Subcutaneous abdominal adipose tissue (tissue), 5 donors: ENCODE results near the gene RASAL1.

Source experiments
- H3K27ac ChIP-seq: one replicate; pipeline ENCODE4 v1.7.0; 2013; ENCODE audit warnings: low read depth, mild to moderate bottlenecking, inconsistent platforms, low read length, moderate library complexity
- H3K27me3 ChIP-seq, 5 donors: one replicate each; pipeline ENCODE4 v1.7.0; 2013; ENCODE audit warnings: low read length in 5 of 5, inconsistent platforms in 1 of 5; ENCODE audit not compliant: control insufficient read depth in 5 of 5, insufficient read depth in 4 of 5
- H3K36me3 ChIP-seq, 5 donors: one replicate each; pipeline ENCODE4 v1.7.0; 2013; ENCODE audit warnings: low read length in 5 of 5; ENCODE audit not compliant: control insufficient read depth in 5 of 5, insufficient read depth in 5 of 5
- H3K4me1 ChIP-seq, 5 donors: one replicate each; pipeline ENCODE4 v1.7.0; 2013; ENCODE audit warnings: low read length in 5 of 5, mild to moderate bottlenecking in 3 of 5, moderate library complexity in 1 of 5; ENCODE audit not compliant: control insufficient read depth in 5 of 5, insufficient read depth in 5 of 5
- H3K4me3 ChIP-seq, 5 donors: one replicate each; pipeline ENCODE4 v1.7.0; 2013; ENCODE audit warnings: low read length in 5 of 5, low read depth in 1 of 5
- H3K9ac ChIP-seq, 5 donors: one replicate each; pipeline ENCODE4 v1.7.0; 2013; ENCODE audit warnings: low read length in 5 of 5, mild to moderate bottlenecking in 4 of 5, moderate library complexity in 3 of 5
- H3K9me3 ChIP-seq, 5 donors: one replicate each; pipeline ENCODE4 v1.7.0; 2013; ENCODE audit warnings: low read length in 5 of 5; ENCODE audit not compliant: control insufficient read depth in 5 of 5
- donor health status: healthy.
- donor health status: healthy.
- donor health status: healthy.
- donor health status: healthy.
- donor health status: healthy.

RASAL1 gene

GRCh38 chr12:113109872-113110599, 25.5 kb downstream of the RASAL1 start:
- H3K9ac ChIP-seq: no peak overlapping the region
- peaks cover 0 to 21% (median 8%) of the 10 kb centered on the region in 5 donors for H3K27me3 ChIP-seq
- no peak overlapping the region for H3K4me3 ChIP-seq
- H3K36me3 ChIP-seq: no peaks in the 10 kb centered on the region
- H3K27ac ChIP-seq: no peak overlapping the region
- H3K9me3 ChIP-seq: no peaks in the 10 kb centered on the region
- no peaks in the 10 kb centered on the region for H3K4me1 ChIP-seq

- Histone ChIP-seq H3K9me3 (no peaks in the 10 kb centered on the region), H3K27ac (no peak overlapping the region), H3K4me1 (no peaks in the 10 kb centered on the region), H3K36me3 (no peaks in the 10 kb centered on the region), H3K9ac (no peak overlapping the region), H3K4me3 (no peak overlapping the region), H3K27me3 (peaks cover 0 to 19% (median 5%) of the 10 kb centered on the region in 5 donors)
Measured at GRCh38 chr12:113109360-113109759, 26.2 kb downstream of the RASAL1 start.

- no peak overlapping the region for H3K27ac ChIP-seq
- no peak overlapping the region for H3K4me3 ChIP-seq
- H3K9ac ChIP-seq: no peak overlapping the region
- peaks cover 0 to 6% (median 5%) of the 10 kb centered on the region in 5 donors for H3K4me1 ChIP-seq
- H3K36me3 ChIP-seq: no peaks in the 10 kb centered on the region
- H3K9me3 ChIP-seq: no peaks in the 10 kb centered on the region
- peaks cover 0 to 19% (median 8%) of the 10 kb centered on the region in 5 donors for H3K27me3 ChIP-seq
Measured at GRCh38 chr12:113108308-113108707, 27.3 kb downstream of the RASAL1 start.

- H3K9me3 ChIP-seq: no peaks in the 10 kb centered on the region
- H3K9ac ChIP-seq: no peak overlapping the region
- peaks cover 0 to 6% (median 5%) of the 10 kb centered on the region in 5 donors for H3K4me1 ChIP-seq
- no peak overlapping the region for H3K4me3 ChIP-seq
- H3K36me3 ChIP-seq: no peaks in the 10 kb centered on the region
- H3K27ac ChIP-seq: no peak overlapping the region
- H3K27me3 ChIP-seq: peaks cover 3 to 18% (median 6%) of the 10 kb centered on the region in 5 donors
Measured at GRCh38 chr12:113106361-113106760, 29.2 kb downstream of the RASAL1 start.

- no peak overlapping the region for H3K4me3 ChIP-seq
- H3K9ac ChIP-seq: no peak overlapping the region
- H3K27ac ChIP-seq: no peak overlapping the region
- no peaks in the 10 kb centered on the region for H3K36me3 ChIP-seq
- H3K4me1 ChIP-seq: peaks cover 0 to 6% (median 5%) of the 10 kb centered on the region in 5 donors
- no peaks in the 10 kb centered on the region for H3K9me3 ChIP-seq
- peaks cover 3 to 15% (median 6%) of the 10 kb centered on the region in 5 donors for H3K27me3 ChIP-seq
Measured at GRCh38 chr12:113105606-113106271, 29.8 kb downstream of the RASAL1 start.

GRCh38 chr12:113104953-113105510, 30.5 kb downstream of the RASAL1 start:
- Histone ChIP-seq H3K36me3 (no peaks in the 10 kb centered on the region), H3K9me3 (no peaks in the 10 kb centered on the region), H3K27ac (no peak overlapping the region), H3K4me3 (no peak overlapping the region), H3K9ac (no peak overlapping the region), H3K27me3 (peaks cover 3 to 13% (median 6%) of the 10 kb centered on the region in 5 donors), H3K4me1 (peaks cover 0 to 6% (median 5%) of the 10 kb centered on the region in 5 donors)

- no peak overlapping the region for H3K4me3 ChIP-seq
- H3K9ac ChIP-seq: no peak overlapping the region
- no peaks in the 10 kb centered on the region for H3K9me3 ChIP-seq
- H3K4me1 ChIP-seq: peaks cover 0 to 17% (median 8%) of the 10 kb centered on the region in 5 donors
- no peaks in the 10 kb centered on the region for H3K36me3 ChIP-seq
- H3K27ac ChIP-seq: no peak overlapping the region
- H3K27me3 ChIP-seq: peaks cover 3 to 13% (median 6%) of the 10 kb centered on the region in 5 donors
Measured at GRCh38 chr12:113103756-113104450, 31.7 kb downstream of the RASAL1 start.

GRCh38 chr12:113102811-113103210, 32.8 kb downstream of the RASAL1 start:
- Histone ChIP-seq H3K36me3 (no peaks in the 10 kb centered on the region), H3K27me3 (peaks cover 3 to 13% (median 6%) of the 10 kb centered on the region in 5 donors), H3K9me3 (no peaks in the 10 kb centered on the region), H3K27ac (no peak overlapping the region), H3K4me3 (no peak overlapping the region), H3K9ac (no peak overlapping the region), H3K4me1 (peaks cover 0 to 28% (median 19%) of the 10 kb centered on the region in 5 donors)

GRCh38 chr12:113101751-113102150, 33.8 kb downstream of the RASAL1 start:
- H3K27ac ChIP-seq: no peak overlapping the region
- H3K4me1 ChIP-seq: peaks cover 0 to 33% (median 21%) of the 10 kb centered on the region in 5 donors
- peaks cover 3 to 13% (median 6%) of the 10 kb centered on the region in 5 donors for H3K27me3 ChIP-seq
- H3K36me3 ChIP-seq: peaks cover 0 to 4% (median 2%) of the 10 kb centered on the region in 5 donors
- H3K4me3 ChIP-seq: no peak overlapping the region
- no peak overlapping the region for H3K9ac ChIP-seq
- H3K9me3 ChIP-seq: no peaks in the 10 kb centered on the region
